ENCODE results near the gene CALU. TPM values are rescaled to one million over a fixed set of nuclear protein-coding genes. Genes with fewer than 3 reads are reported as not detected.

Gene CALU
- total and polyA plus RNA-seq, 5 donors from 2014 or later: 19.1 to 30.2 (median 23.9) TPM

DNA sequence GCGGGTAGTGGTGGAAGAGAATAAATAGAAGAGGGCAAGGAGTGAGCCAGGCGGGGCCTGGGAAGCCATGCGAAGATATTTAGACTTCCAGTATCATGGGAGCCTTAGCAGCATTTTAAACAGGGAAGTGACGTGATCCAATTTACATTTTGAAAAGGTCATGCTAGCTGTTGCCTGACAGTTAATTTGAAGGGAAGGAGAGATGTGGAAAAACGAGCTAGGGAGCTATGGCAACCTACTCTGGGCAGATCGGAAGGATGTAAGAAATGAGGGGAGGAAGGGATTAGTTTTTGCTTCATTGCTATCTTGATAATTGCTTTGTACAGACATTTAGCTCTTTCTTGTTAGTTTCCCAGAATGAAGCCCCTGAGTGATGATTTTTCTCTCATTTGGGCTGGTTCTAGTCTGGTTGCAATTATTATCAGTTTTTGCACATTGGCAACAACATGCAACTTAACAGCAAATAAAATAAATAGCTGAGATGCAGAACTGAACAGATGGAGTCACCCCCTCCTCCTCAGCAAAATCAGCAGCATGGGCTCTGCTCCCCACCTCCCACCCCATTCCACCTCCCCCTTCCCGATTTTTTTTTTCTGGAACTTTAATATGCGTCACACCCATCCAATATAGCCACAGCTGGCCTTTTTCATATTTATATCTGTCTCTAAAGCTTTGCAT lies 13.0 kb upstream of the CALU start:
- H3K27ac ChIP-seq (ENCODE audit: insufficient read depth, low read length, poor library complexity, severe bottlenecking): no peak overlapping the region
- no peak overlapping the region for H3K4me3 Mint-ChIP-seq
- ATAC-seq (ENCODE audit: low read depth in 2 of 2) (no peak), DNase-seq (no peak)
- H3K27me3 ChIP-seq (ENCODE audit: control insufficient read depth, insufficient read depth, low read length): peaks cover 10% of the 10 kb centered on the region
- no peaks in the 10 kb centered on the region for H3K9me3 Mint-ChIP-seq
- no peak overlapping the region for H3K27ac Mint-ChIP-seq
- peaks cover 32% of the 10 kb centered on the region for H3K27me3 Mint-ChIP-seq
- H3K36me3 ChIP-seq (ENCODE audit: control insufficient read depth, insufficient read depth, low read length): no peaks in the 10 kb centered on the region
- H3K4me3 ChIP-seq (ENCODE audit: low read depth, low read length): no peak overlapping the region
- no peaks in the 10 kb centered on the region for H3K4me1 Mint-ChIP-seq
- H3K36me3 Mint-ChIP-seq: no peaks in the 10 kb centered on the region
- H3K4me1 ChIP-seq (ENCODE audit: control insufficient read depth, insufficient read depth, low read length, poor library complexity, severe bottlenecking): no peaks in the 10 kb centered on the region
- H3K9me3 ChIP-seq (ENCODE audit: control insufficient read depth in 2 of 2, low read length in 2 of 2): no peaks in the 10 kb centered on the region

DNA sequence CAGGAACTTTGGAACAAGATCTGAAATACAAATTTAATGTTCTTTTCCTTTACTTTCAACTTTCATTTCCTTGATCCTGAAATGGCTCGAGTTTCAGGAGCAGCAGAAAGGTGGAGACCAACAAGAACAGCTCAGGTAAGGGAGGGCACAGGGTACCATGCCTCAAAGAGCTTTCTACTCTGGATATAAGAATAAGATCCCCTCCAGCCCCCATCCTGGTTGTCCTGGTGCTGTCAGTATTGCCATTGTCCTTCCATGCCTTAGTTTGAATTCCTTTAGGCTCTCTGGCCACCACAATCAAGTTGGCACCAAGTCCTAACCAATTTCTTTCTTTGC lies 12.5 kb upstream of the CALU start:
- H3K9me3 ChIP-seq (ENCODE audit: control insufficient read depth in 2 of 2, low read length in 2 of 2): no peaks in the 10 kb centered on the region
- Mint-ChIP-seq H3K36me3 (no peaks in the 10 kb centered on the region), H3K4me1 (no peaks in the 10 kb centered on the region), H3K27me3 (peaks cover 36% of the 10 kb centered on the region), H3K4me3 (no peak overlapping the region), H3K9me3 (no peaks in the 10 kb centered on the region), H3K27ac (no peak overlapping the region)
- H3K27ac ChIP-seq (ENCODE audit: insufficient read depth, low read length, poor library complexity, severe bottlenecking): no peak overlapping the region
- no peaks in the 10 kb centered on the region for H3K4me1 ChIP-seq (ENCODE audit: control insufficient read depth, insufficient read depth, low read length, poor library complexity, severe bottlenecking)
- no peaks in the 10 kb centered on the region for H3K36me3 ChIP-seq (ENCODE audit: control insufficient read depth, insufficient read depth, low read length)
- no peak for ATAC-seq (ENCODE audit: low read depth in 2 of 2)
- no peak for DNase-seq
- no peak overlapping the region for H3K4me3 ChIP-seq (ENCODE audit: low read depth, low read length)
- H3K27me3 ChIP-seq (ENCODE audit: control insufficient read depth, insufficient read depth, low read length): peaks cover 10% of the 10 kb centered on the region

DNA sequence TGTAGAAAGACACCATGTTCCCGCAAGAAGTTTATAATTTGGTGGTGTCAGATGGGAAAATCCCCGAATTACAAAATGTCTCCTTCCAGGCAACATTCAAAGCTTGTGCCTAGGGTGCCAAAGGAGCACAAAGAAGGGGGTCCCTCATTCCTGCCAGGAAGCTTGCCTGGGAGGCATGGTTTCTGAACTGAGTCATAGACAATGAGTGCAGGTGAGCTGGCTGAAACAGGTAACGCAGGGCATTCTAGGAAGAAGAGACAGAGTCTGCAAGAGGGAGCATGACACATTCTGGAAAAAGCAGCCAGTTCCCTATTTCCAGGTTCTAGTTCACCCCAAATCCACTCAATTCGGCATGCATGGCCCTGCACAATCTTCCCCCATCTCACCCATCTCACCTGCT lies 11.9 kb upstream of the CALU start:
- Histone ChIP-seq H3K36me3 (ENCODE audit: control insufficient read depth, insufficient read depth, low read length) (no peaks in the 10 kb centered on the region), H3K4me3 (ENCODE audit: low read depth, low read length) (no peak overlapping the region), H3K27me3 (ENCODE audit: control insufficient read depth, insufficient read depth, low read length) (peaks cover 10% of the 10 kb centered on the region), H3K9me3 (ENCODE audit: control insufficient read depth in 2 of 2, low read length in 2 of 2) (no peaks in the 10 kb centered on the region), H3K4me1 (ENCODE audit: control insufficient read depth, insufficient read depth, low read length, poor library complexity, severe bottlenecking) (no peaks in the 10 kb centered on the region), H3K27ac (ENCODE audit: insufficient read depth, low read length, poor library complexity, severe bottlenecking) (no peak overlapping the region)
- Mint-ChIP-seq H3K4me3 (no peak overlapping the region), H3K27ac (no peak overlapping the region), H3K36me3 (no peaks in the 10 kb centered on the region), H3K4me1 (no peaks in the 10 kb centered on the region), H3K9me3 (no peaks in the 10 kb centered on the region), H3K27me3 (peaks cover 39% of the 10 kb centered on the region)
- ATAC-seq (ENCODE audit: low read depth in 2 of 2) (no peak), DNase-seq (no peak)

DNA sequence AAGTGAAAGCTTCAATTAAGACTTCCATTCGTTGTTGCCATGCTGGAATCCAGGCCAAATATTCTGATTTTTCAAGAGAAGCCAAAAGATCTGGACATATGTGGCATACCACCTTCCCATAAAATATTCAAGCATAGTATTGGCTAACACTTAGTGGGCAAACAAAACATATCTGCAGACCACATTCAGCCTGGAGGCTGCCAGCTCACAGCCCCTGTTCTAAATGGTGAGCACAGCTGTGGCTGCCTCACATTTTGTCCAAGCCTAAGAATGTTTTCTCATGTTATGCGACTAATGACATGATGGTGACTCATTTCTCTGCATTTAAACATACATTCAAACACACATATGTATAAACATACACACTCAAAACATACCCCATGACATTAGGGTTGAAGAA lies 10.6 kb upstream of the CALU start:
- no peaks in the 10 kb centered on the region for H3K36me3 Mint-ChIP-seq
- Histone ChIP-seq H3K27ac (ENCODE audit: insufficient read depth, low read length, poor library complexity, severe bottlenecking) (no peak overlapping the region), H3K36me3 (ENCODE audit: control insufficient read depth, insufficient read depth, low read length) (no peaks in the 10 kb centered on the region), H3K4me3 (ENCODE audit: low read depth, low read length) (no peak overlapping the region), H3K4me1 (ENCODE audit: control insufficient read depth, insufficient read depth, low read length, poor library complexity, severe bottlenecking) (no peaks in the 10 kb centered on the region), H3K27me3 (ENCODE audit: control insufficient read depth, insufficient read depth, low read length) (peaks cover 16% of the 10 kb centered on the region), H3K9me3 (ENCODE audit: control insufficient read depth in 2 of 2, low read length in 2 of 2) (no peaks in the 10 kb centered on the region)
- no peak overlapping the region for H3K4me3 Mint-ChIP-seq
- ATAC-seq (ENCODE audit: low read depth in 2 of 2) (no peak), DNase-seq (no peak)
- H3K27me3 Mint-ChIP-seq: peaks cover 39% of the 10 kb centered on the region
- H3K4me1 Mint-ChIP-seq: no peaks in the 10 kb centered on the region
- no peaks in the 10 kb centered on the region for H3K9me3 Mint-ChIP-seq
- H3K27ac Mint-ChIP-seq: no peak overlapping the region

DNA sequence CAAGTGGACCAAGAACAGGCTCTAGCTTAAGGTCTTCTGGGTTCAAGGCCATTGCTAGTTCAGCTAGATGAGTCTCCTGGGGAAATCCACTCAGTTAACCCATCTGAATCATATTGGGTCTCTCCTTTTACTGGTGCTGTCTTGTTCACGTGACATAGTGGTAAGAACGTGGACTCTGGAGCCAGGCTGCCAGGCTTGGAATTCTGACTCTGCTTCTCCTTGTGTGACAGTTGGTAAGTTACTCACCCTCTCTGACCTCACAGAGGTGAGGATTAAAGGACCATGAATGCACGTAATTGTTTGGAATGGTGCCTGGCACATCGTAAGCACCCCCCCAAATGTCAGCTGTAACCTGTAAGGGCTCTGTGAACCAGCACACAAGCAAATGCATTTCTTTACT lies 9.7 kb upstream of the CALU start:
- Mint-ChIP-seq H3K4me3 (no peak overlapping the region), H3K9me3 (no peaks in the 10 kb centered on the region), H3K27ac (no peak overlapping the region), H3K36me3 (no peaks in the 10 kb centered on the region), H3K4me1 (no peaks in the 10 kb centered on the region), H3K27me3 (peaks cover 36% of the 10 kb centered on the region)
- Histone ChIP-seq H3K27me3 (ENCODE audit: control insufficient read depth, insufficient read depth, low read length) (peaks cover 16% of the 10 kb centered on the region), H3K9me3 (ENCODE audit: control insufficient read depth in 2 of 2, low read length in 2 of 2) (no peaks in the 10 kb centered on the region), H3K27ac (ENCODE audit: insufficient read depth, low read length, poor library complexity, severe bottlenecking) (no peak overlapping the region), H3K4me1 (ENCODE audit: control insufficient read depth, insufficient read depth, low read length, poor library complexity, severe bottlenecking) (no peaks in the 10 kb centered on the region), H3K36me3 (ENCODE audit: control insufficient read depth, insufficient read depth, low read length) (no peaks in the 10 kb centered on the region), H3K4me3 (ENCODE audit: low read depth, low read length) (no peak overlapping the region)
- ATAC-seq (ENCODE audit: low read depth in 2 of 2) (no peak), DNase-seq (no peak)

DNA sequence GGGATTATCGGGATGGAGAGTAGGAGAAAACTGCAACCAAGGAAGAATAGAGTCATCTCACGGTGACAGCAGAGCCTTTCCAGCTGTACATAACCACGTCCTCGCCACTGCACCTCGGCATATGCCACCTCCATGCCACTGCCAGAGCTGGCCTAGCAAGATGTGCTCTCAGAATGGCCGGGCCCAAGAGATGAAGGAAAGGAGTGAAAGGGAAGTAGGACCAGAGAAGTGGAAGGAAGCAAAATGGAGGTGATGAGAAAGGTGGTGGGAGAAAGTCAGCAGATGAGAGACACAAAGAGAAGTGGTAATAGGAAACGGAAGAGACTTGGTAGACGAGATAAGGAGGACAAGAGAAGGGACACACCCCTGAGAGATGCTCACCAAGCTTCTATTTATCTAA lies 8.0 kb upstream of the CALU start:
- ATAC-seq (ENCODE audit: low read depth in 2 of 2) (no peak), DNase-seq (no peak)
- Histone ChIP-seq H3K4me1 (ENCODE audit: control insufficient read depth, insufficient read depth, low read length, poor library complexity, severe bottlenecking) (no peaks in the 10 kb centered on the region), H3K9me3 (ENCODE audit: control insufficient read depth in 2 of 2, low read length in 2 of 2) (no peaks in the 10 kb centered on the region), H3K27ac (ENCODE audit: insufficient read depth, low read length, poor library complexity, severe bottlenecking) (no peak overlapping the region), H3K36me3 (ENCODE audit: control insufficient read depth, insufficient read depth, low read length) (no peaks in the 10 kb centered on the region), H3K27me3 (ENCODE audit: control insufficient read depth, insufficient read depth, low read length) (peaks cover 14% of the 10 kb centered on the region), H3K4me3 (ENCODE audit: low read depth, low read length) (no peak overlapping the region)
- Mint-ChIP-seq H3K4me3 (no peak overlapping the region), H3K27me3 (peaks cover 31% of the 10 kb centered on the region), H3K9me3 (peaks cover 0 to 2% (median 0%) of the 10 kb centered on the region in 7 donors), H3K36me3 (no peaks in the 10 kb centered on the region), H3K4me1 (no peaks in the 10 kb centered on the region), H3K27ac (no peak overlapping the region)

DNA sequence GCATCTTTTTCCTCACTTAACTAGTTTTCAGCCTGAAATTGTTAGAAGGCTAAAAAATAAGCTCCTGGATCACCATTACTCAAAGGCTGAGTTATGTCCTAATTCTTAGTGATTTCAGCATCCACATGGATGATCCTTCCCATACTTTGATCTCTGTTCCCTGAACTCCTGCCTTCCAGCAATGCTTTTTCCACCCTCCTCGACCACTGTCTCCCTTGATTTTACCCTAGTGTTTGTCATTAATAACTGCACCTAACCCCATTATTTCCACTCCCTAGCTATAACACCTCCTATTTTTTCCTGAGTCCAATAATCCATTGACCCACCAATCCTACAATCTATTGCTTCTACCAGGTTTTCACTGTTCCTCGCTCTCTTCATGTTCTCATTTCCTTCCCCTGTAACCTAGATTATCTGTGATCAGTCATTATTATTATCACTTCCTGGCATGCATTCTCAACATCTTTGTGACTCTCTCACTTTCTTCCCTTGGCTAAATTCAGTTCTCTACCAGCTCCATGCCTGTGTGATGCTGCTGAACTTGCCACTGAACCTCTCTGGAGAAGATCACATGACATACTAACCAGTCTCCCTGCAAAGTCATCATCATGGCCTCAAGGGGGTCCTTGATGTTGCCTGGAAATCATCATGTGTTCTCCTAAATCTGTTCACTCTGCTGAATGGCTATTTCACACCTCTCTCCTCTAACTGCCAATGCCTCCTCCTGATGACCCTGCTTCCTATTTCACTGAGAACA lies 6.5 kb upstream of the CALU start:
- ATAC-seq (ENCODE audit: low read depth in 2 of 2) (no peak), DNase-seq (no peak)
- no peaks in the 10 kb centered on the region for H3K36me3 Mint-ChIP-seq
- peaks cover 9% of the 10 kb centered on the region for H3K27me3 ChIP-seq (ENCODE audit: control insufficient read depth, insufficient read depth, low read length)
- H3K27me3 Mint-ChIP-seq: peaks cover 19% of the 10 kb centered on the region
- H3K9me3 ChIP-seq (ENCODE audit: control insufficient read depth in 2 of 2, low read length in 2 of 2): no peaks in the 10 kb centered on the region
- no peaks in the 10 kb centered on the region for H3K36me3 ChIP-seq (ENCODE audit: control insufficient read depth, insufficient read depth, low read length)
- H3K27ac ChIP-seq (ENCODE audit: insufficient read depth, low read length, poor library complexity, severe bottlenecking): no peak overlapping the region
- H3K27ac Mint-ChIP-seq: no peak overlapping the region
- H3K4me1 Mint-ChIP-seq: peaks cover 0 to under 1% (median 0%) of the 10 kb centered on the region in 4 donors
- no peak overlapping the region for H3K4me3 Mint-ChIP-seq
- no peaks in the 10 kb centered on the region for H3K4me1 ChIP-seq (ENCODE audit: control insufficient read depth, insufficient read depth, low read length, poor library complexity, severe bottlenecking)
- H3K4me3 ChIP-seq (ENCODE audit: low read depth, low read length): no peak overlapping the region
- H3K9me3 Mint-ChIP-seq: peaks cover 0 to 2% (median 0%) of the 10 kb centered on the region in 7 donors

DNA sequence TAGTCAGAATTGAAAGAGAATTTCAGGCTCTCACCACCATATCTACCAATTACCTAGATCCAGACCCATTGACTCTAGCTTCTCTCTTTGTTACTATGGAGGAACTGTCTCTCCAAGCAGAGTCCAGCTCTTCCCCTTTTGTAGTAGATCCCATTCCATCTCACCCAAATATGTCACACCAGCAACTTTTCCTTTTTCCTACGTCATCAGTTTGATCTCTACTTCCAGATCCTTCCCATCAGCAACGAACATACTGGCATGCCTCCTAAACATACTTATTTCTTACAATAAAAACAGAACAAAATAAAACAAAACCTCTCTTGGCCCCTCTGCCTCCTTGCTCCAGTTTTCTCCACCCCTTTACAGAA lies 5.9 kb upstream of the CALU start:
- Mint-ChIP-seq H3K27ac (no peak overlapping the region), H3K36me3 (no peaks in the 10 kb centered on the region), H3K4me1 (peaks cover 0 to 6% (median 3%) of the 10 kb centered on the region in 4 donors), H3K9me3 (peaks cover 0 to 2% (median 0%) of the 10 kb centered on the region in 7 donors), H3K27me3 (peaks cover 13% of the 10 kb centered on the region), H3K4me3 (no peak overlapping the region)
- no peak overlapping the region for H3K27ac ChIP-seq (ENCODE audit: insufficient read depth, low read length, poor library complexity, severe bottlenecking)
- ATAC-seq (ENCODE audit: low read depth in 2 of 2) (no peak), DNase-seq (no peak)
- H3K9me3 ChIP-seq (ENCODE audit: control insufficient read depth in 2 of 2, low read length in 2 of 2): no peaks in the 10 kb centered on the region
- peaks cover 9% of the 10 kb centered on the region for H3K27me3 ChIP-seq (ENCODE audit: control insufficient read depth, insufficient read depth, low read length)
- H3K4me1 ChIP-seq (ENCODE audit: control insufficient read depth, insufficient read depth, low read length, poor library complexity, severe bottlenecking): peaks cover 5% of the 10 kb centered on the region
- H3K4me3 ChIP-seq (ENCODE audit: low read depth, low read length): no peak overlapping the region
- H3K36me3 ChIP-seq (ENCODE audit: control insufficient read depth, insufficient read depth, low read length): no peaks in the 10 kb centered on the region

Measured in CD4-positive, CD25-positive, alpha-beta regulatory T cell (primary cell).